ENCODE results near the gene CDH18.

The CDH18 gene

DNA sequence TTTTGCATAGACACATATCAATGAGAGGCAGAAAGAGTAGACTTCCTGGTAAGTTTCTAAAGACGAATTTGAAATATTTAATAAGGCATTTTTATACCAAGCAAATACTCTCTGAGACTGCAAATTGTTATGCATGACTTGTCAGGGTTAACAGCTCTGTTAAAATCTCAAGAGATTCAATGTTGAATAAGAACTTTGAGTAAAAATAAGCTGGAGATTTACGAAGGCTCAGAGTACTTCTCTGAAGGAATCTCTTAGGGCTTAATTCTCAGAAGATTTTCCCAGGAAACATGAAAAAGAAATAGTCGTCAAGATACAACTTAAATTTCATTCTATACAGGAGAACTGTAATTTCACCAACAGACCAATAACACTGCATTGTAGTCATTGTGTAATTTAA, 259.4 kb downstream of the CDH18 start:
- DNase-seq, result no peak

DNA sequence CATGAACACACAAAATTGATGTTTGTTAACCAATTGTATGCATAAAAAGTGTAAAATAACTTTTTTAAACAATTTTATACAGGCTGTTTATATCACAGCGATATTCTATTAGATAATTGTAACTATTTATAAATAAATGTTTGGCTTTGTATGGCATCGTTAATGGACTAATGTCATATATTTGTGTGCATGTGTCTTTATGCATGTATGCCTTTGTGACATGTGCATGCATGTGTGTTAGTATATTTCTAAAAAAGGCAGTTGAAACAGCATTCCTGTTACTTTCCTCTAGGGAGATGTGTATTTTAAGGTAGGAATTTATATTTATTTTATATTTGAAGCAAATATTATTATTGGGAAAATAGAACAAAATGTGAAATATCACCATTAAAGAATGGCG, 268.9 kb downstream of the CDH18 start:
- no peak for DNase-seq

DNA sequence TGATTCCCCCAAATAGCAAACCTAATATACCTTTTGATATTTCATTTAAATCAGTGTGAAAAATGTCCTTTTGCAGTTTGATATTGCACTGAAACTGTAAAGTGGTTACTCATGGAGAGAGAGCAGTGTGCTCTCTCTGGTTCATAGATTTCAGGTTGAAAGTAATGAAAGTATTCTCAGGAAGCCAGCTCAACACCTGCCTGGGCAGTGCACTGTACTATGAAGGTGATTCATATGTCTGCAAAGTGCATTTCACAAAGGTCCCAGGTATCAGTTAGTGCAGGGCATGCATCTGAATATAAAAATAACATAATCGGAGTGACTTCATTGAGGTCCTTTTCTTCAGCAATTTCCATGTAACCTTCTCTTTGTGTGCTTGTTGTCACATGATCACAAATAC, 274.3 kb downstream of the CDH18 start:
- DNase-seq, result no peak

DNA sequence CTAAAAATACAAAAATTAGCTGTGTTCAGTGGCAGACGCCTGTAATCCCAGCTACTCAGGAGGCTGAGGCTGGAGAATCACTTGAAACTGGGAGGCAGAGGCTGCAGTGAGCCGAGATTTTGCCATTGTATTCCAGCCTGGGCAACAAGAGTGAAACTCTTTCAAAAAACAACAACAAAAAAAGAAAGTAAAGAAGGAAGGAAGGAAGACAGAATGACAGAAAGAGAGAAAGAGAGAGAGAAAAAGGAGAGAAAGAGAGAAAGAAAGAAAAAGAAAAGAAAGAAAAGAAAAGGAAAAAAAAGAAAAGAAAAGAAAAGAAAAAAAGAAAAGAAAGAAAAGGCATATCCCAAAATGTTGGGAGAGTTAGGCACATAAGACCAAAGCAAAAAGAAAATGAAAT, 278.6 kb downstream of the CDH18 start:
- no peak for DNase-seq

DNA sequence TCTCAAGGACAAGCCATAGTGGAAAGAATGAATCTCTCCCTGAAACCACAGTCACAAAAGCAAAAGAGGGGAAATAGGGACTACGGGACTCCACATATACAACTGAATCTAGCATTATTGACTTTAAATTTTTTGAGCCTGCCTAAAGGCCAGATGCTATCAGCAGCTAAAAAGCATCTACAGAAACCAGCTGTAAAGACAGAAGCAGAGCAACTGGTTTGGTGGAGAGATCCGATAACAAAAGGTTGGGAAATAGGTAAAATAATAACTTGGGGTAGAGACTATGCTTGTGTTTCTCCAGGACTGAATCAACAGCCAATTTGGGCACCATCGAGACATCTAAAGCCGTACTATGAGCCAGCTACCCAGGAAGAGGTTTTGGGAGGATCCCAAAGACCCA, 281.2 kb downstream of the CDH18 start:
- DNase-seq, result no peak

DNA sequence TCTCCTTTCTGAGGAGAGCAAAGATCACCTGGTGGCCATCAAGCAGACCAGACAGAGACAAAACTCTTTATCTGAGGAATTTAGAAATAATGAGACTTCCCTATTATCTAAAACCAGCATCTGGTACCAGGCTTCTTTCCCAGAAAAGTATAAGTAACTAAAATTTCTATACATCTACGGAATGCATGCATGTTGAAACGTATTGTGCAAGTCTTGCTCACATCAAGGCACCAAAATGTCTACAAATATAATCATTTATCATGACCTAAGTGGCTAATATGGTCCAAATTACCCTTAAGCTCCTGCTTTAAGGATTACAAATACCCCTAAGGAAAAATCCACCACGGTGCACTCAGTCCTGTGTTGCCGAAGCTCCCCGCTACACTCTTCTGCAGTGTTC, 286.3 kb downstream of the CDH18 start:
- DNase-seq, result no peak

DNA sequence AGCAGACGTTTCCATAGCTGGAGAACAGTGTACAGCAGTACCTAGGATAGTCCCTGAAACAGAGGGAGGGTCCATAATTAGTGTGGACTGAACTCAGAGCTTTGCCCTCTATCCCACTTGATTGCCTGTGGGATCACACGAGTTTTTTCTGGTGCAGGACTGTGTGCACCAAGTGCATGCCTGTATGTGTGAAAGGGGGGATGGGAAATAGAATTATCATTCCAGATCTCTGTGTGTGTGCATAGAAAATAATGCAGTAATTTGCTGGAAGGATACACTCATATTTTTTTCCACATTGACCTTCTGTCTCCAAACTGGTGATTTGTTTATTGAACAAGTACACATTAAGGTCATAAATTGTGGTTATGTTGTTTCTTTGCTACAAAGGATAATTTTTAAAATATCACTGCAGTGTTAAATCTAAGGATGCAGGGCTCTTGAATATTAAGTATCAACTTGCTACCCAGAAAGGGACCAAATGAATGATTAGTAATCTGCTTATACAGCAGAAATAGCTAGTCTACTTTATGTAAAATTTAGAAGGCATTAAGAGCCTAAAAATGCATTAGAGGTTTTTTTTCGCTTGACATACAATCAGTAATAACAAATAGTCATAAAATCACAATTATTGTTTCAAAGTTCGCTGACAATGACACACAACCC, 292.9 kb downstream of the CDH18 start:
- no peak for DNase-seq

DNA sequence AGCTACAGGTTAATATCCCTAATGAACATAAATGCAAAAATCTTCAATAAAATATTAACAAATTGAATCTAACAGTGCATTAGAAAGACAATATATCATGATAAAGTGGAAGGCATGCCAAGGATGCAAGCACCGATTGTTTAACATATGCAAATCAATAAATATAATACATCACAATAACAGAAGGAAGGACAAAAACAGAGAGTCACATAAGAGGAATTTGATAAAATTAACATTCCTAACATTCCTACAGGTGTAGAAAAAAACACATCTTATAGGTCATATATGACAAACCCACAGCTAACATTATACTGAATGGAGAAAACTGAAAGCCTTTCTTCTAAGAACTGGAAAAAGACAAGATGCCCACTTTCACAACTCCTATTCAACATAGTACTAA, 297.0 kb downstream of the CDH18 start:
- no peak for DNase-seq

DNA sequence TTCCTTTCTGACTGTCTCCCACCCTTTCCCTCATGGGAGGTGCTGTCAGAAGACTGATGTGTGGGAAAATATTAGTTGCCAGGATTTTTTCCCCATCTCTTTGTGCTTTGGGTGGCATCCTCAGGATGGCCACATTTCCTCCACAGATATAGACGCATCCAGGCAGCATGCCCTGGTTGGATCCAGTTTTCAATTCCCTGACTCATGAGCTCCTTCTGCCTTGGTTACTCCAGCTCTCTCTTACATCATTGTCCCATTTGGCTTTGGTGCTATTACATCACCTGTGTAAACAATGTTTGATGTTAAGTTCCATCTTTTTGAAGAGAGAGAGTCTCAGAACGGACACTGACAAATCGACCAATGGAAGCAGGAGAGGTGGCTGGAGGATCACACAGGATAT, 302.5 kb downstream of the CDH18 start:
- no peak for DNase-seq

DNA sequence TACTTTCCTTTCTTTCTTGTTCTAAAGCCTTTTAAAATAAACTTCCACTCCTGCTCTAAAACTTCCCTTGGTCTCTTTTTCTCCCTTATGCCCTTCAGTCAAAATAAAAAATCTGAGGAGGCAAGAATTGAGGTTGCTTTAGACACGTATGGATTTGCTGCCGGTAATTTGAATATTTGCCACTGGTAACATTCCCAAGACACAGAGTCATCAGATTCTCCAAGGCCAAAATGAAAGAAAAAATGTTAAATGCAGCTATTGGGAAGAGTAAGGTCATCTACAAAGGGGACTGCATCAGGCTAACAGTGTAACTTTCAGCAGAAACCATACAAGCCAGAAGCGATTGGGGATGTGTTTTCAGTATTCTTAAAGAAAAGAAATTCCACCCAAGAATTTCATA, 311.1 kb downstream of the CDH18 start:
- no peak for DNase-seq

DNA sequence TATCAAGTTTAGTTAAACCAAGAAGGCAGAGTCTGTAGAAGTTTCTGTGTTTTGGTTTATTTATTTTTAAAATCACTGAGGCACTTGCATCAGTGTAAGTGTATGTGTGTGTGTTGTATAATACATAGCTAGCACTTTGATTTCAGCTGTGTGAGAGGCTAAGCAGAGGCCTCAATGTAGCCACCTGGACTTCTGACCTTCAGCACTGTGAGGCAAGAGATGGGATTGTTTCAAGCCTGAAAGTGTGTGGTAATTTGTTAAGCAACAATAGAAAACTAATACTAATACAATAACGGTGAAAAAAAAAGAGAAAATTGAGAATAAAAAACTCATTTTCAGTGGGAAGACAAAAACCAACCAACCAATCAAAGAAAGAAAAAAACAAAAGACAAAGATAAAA, 327.3 kb downstream of the CDH18 start:
- no peak for DNase-seq

DNA sequence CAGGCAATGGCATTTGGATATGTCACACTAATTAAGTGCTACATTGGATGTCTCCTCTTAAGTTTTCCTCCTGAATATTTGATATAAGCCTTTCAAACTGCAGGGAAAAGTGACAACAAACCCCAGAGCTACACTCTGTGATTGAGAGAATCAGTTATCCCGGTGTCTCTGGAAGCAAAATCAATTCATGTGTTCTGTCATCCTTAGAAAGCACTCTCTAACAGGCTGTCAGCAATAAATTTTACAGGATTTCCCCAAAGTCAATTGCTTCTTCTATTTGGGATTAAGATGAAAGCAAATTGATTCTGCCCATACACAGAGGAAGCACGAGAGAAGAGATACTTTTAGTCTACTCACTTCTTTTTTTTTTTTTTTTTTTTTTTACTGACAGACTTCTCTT, 332.4 kb downstream of the CDH18 start:
- DNase-seq, result no peak

DNA sequence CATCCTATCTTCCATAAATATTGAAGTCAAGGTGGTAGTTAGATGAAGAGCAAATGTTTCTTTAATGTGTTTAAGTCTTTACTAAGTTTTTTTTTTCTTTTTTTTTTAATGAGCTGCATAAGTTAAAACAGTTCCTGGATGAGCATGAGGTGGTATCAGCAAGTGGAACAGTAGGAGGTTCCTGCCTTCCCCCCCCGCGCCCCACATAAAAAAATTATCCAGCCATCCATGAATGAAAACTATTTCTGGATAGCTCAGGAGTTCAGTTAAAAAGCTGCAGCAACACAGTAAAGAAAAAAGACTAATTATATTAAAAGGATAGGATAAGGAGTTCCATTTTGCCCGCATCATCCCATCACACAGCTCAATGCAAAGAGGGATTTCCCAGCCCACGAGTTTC, 349.5 kb downstream of the CDH18 start:
- DNase-seq, result no peak

DNA sequence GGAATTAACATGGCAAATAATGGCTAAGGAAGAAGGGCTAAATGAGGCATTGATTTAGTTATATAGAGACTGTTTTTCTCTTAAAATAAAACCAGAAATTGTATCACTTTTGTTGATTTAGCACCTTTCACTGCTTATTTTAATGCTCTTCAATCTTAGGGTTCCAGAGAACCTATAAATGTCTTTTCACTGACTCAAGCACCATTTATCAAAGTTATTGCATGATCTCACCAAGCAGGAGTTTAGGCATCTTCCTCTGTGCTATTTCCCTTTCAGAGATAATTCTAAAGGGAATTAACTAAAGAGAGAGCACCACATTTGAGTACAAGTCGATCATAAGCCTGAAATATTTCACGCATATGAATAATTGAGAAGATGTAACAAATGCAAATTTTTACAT, 357.1 kb downstream of the CDH18 start:
- DNase-seq, result no peak

DNA sequence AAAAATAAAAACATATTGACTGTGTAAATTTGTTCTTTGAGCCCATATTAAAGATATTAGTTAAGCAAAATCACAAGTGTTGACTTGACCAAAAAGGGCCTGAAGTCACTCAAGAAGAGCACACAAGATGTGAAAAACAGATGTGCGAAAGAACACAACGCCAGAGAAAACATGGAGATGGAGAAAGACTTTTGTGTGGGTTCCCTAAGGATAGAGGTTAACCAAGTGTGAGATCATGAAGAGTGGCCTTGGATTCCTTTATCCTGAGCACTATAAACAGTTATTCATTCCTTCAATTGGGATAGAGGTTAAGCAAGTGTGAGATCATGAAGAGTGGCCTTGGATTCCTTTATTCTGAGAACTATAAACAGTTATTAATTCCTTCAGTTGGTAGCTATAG, 361.8 kb downstream of the CDH18 start:
- no peak for DNase-seq

DNA sequence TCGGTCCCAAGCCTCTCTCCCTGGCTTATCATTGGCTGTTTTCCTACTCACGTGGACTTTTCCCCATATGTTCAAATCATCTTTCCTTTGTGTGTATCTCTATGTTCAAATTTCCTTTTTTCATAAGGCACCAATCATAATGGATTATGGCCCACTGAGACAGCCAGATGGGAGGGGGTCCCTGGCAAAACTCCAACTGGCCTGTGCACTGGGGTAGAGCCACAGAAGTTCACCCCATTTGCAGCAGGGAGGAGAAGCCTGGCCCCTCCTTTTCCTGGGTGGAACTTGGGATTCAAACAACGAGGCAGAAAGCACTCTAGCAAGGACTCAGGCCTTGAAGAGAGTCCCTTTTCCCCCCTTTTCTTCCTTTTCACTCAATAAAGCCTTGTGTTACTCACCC, 362.4 kb downstream of the CDH18 start:
- DNase-seq, result no peak

DNA sequence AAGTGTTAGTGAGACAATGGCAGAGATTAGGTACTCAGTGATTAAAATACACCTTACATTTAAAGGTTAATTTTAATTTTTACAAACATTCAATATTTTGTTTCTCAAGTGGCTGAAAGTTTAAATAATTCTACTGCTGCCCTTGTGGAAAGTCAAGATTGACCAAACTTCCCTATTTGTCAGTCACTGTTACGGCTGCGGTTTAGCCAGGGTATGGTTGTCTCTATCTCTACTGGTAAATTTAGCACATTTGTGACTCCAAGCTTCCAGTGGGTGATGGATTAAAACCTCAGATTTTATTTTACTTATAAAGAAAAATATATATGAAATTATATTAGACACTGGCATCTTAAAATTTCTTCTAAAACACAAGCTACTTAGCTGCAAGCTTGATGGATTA, 368.4 kb downstream of the CDH18 start:
- no peak for DNase-seq

DNA sequence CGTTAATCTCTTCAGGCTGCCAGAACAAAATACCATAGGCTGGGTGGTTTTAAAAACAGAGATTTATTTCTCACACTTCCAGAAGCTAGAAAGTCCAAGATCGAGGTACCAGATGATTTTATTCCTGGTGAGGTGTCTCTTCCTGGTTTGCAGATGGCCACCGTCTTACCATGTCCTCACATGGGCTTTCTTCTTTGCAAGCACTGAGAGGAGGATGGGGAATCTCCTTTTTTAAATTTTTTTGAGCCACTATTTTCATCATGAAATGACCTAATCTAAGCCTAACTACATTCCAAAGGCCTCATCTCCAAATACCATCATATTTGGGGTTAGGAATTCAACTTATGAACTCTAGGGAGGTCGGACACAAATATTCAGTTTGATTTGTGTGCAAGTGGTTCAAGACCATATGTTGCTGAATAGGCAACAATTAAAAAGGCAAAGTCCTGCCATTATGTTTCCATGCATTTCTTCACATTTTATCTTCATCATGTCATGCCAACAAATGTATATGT, 371.2 kb downstream of the CDH18 start:
- no peak for DNase-seq

DNA sequence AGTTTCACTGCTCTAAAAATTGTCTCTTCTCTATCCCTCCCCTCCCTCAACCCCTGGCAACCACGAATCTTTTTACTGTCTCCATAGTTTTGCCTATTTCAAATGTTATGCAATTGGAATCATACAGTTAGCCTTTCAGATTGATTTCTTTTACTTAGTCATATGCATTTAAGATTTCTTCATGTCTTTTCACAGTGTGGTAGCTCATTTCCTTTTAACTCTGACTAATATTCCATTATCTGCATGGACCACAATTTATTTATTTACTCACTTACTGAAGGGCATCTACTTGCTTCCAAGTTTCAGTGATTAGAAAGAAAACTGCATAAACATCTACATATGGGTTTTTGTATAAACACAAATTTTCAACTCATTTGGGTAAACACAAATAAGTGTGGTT, 372.3 kb downstream of the CDH18 start:
- no peak for DNase-seq

DNA sequence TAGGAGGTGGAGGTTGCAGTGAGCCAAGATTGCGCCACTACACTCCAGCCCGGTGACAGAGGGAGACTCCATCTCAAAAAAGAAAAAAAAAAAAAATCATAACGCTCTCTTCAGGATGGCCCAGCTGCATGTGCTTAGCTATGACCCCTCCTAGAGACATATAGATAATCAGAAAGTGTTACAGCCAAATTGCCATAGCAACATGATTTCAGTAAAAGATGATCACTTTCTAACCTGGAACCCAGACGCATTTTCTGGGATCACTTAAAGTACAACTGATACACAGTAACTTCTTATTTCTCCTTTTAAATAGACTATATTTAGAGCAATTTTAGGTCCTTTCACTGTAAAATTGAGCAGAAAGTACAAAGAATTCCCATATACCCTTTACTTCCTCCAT, 372.9 kb downstream of the CDH18 start:
- DNase-seq, result no peak

DNA sequence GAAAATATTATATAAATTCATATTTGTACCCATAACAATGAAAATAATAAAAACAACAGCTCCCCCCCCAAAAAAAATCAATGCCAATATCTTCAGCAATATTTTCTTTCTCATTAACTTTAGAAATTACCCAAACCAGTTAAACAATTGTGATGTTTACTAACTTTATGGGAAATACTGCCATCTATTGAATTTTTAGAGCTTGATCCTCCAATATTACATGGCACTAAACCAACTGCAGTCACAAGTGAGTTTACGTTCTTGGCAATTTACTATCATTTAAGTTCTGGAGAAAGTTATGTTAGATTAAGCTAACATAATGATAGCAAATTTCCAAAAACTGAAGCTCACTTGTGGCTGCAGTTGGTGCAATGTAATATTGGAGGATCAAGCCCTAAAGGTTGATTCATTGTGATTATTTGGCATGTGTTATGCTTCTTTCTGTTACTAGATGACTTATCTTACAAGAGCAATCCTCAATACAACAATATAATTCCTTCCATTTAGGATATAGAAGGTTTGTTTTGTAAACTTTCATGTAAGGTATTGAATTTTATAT, 379.5 kb downstream of the CDH18 start:
- peak; percentile 57 for DNase-seq

DNA sequence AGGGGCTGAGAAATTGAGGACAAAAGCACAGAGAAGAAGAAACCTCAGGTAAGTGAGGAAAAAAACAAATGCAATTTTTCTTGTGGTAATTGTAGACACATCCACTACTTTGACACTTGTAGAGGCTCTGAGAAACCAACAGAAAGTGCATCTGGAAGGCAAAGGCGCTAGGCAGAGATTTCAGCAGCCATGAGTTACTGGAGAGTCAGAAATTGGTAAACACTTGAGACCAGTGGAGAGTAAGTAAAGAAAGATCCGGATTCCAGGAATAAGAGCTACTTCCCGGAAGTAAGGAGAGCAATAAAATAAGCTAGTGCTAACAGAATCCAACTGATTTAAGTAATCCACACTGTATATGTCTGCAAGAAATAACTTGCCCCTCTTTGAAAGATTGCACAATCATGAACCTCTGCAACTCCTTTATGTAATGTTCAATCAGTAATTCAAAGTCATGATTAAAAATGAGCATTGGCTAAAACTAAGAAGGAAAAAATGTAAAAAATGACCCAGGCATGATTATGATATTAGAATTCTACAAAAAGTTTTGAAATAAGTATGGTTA, 382.1 kb downstream of the CDH18 start:
- no peak for DNase-seq

DNA sequence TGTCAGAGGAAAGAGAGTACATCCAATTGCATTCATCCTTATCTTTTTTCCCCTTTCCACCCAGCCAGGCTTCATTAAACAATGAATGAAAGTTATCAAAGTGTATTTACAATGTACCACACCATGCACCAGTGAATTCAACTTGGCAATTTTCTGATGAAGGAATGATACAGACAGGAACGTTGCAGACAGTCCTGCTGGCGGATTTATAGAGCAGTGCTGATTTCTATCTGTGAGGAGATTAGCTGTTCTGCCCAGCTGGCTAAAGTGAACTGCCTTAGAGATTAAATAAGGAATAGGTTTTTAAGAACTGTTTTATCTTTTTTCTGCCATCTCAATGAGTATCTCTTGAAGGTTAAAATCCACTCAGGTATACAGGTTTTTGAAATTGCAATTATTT, 403.9 kb downstream of the CDH18 start:
- DNase-seq, result no peak

DNA sequence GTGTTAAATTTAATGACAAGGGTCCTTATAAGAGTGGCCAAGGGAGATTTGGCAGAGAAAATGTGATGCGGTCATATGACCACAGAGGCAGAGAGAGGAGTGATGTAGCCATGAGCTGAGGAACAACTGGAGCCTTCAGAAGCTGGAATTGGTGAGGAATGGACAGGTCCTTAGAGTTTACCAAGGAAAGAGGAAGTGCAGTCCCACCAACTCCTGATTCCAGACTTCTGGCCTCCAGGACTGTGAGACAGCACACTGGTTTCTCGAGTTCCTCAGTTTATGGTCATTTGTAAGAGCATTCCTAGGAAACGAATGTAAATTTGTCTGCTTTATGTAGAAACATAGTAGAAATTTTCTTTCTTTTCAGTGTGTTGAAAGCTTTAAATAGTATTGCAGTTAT, 410.1 kb downstream of the CDH18 start:
- DNase-seq, result no peak

DNA sequence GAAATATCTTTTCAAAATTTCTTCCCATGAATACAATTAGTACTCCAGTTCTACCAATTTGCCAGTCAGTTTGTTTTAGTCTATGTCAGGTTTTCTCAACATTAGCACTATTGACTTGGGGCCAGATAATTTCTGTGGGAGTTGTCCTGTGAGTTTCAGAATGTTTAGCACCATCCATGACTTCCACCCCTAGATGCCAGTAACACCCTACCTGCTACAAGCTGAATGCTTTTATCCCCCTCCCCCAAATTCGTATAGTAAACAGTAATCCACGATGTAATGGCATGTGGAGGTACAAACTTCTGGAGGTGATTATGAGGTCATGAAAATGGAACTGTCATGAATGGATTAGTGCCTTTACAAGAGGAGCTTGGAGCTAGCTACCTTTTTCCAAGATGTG, 420.0 kb downstream of the CDH18 start:
- no peak for DNase-seq

Measured in NCI-H1694 treated with DMSO at 0.1 percent for 48 hours (cell line).